ENCODE measurements around the gene SESN3. TPM values are rescaled to one million over a fixed set of nuclear protein-coding genes. Genes with fewer than 3 reads are reported as not detected.
A peak's percentile ranks its signal among the peaks of the same experiment; 100 is the strongest.
"Not testable (repeated sequence)": the region's sequence is repeated elsewhere in the genome, so short reads cannot be mapped to it uniquely, and the experiment has no call there.

The SESN3 gene
- total RNA-seq, result 8.9 and 19.8 TPM in 2 replicates

- peak; percentile 81 for DNase-seq (ENCODE audit: extremely low read depth, low read depth, low spot score)
These were observed at the start of gene SESN3 for GRCh38 chr11:95231127-95231880. SESN3 (minus strand) TSS chr11:95231202; CDS start chr11:95230860, 342 bp downstream.

DNA sequence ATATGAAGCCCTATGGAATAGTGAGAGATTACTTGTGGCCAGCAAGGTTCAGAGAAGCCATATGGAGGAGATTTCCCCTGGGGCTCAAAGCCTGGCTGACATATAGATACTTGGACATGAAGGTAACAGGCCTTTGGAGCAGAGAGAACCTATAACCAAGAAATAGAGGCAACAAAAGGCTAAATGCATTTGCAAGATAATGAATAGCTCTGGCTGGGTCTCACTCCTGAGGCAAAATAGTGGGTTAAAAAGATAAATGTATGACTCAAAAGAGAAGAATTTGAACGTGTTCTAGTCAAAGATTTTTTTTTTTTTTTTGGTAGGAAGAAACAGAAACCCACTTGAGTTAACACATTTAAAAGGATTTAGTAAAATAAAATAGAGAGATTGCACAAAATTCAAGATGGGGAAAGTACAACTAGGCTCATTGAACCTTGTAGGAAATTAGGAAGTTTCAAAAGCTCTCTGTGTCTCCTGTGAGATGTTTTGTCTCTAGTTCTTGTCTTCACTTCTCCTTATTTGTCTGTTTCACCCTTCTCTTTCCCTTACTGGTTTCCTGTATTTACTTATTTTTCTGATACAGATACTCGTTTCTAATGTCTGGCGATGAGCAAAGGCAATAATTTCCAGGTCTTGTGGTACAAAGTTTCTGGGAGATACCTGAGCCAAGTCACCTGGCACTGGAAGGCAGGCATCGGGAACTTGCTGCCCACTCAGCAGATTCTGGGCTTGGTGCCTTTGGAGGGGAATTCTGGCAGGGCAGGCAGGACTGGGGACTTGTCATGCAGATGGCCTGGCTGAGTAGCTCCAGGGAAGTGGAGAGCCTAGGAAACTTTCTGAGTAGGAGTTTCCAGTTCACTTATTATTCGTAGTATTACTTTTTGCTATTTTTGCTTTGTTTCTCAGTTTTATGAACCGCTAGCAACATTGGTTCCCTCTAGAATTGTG, 49.2 kb upstream of the SESN3 start:
- DNase-seq (ENCODE audit: extremely low read depth, low read depth, low spot score), result no peak

GRCh38 chr11:95277868-95278267, 46.9 kb upstream of the SESN3 start:
- DNase-seq (ENCODE audit: extremely low read depth, low read depth, low spot score), result no peak

- DNase-seq (ENCODE audit: extremely low read depth, low read depth, low spot score), result no peak
These were observed 45.1 kb upstream of the SESN3 start for GRCh38 chr11:95276139-95276538.

DNA sequence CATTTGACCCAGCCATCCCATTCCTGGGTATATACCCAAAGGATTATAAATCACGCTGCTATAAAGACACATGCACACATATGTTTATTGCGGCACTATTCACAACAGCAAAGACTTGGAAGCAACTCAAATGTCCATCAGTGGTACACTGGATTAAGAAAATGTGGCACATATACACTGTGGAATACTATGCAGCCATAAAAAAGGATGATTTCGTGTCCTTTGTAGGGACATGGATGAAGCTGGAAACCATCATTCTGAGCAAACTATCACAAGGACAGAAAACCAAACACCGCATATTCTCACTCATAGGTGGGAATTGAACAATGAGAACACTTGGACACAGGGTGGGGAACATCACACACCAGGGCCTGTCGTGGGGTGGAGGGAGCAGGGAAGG, 42.6 kb upstream of the SESN3 start:
- not testable (repeated sequence) for DNase-seq (ENCODE audit: extremely low read depth, low read depth, low spot score)

GRCh38 chr11:95269036-95269819, 38.2 kb upstream of the SESN3 start:
- DNase-seq (ENCODE audit: extremely low read depth, low read depth, low spot score), result no peak

GRCh38 chr11:95268391-95268790, 37.4 kb upstream of the SESN3 start:
- DNase-seq (ENCODE audit: extremely low read depth, low read depth, low spot score), result no peak

DNA sequence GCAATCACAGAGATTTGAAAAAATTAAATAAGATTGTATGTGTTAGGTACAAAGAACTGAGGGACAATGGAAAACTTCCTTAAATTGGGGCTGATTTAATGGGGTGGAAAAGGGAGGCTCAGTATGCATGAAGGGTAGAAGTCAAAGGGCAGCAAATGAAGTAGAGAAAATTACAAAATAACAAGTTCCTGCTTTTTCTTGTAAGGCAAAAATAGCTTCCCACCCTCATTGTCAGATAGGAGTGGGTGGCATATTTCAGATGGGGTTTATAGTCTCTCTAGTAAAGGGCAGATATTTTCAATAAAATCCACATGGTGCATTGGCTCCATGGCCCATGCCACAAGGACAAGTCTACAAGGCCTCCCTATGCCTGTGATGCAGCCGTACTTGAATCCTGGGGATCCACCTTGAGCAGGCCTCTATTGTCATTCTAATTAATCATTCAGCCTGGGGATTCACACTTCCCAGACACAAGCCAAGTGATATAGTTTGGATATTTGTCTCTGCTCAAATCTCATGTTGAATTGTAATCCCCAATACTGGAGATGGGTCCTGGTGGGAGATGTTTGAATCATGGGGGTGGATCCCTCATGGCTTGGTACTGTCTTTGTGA, 36.7 kb upstream of the SESN3 start:
- DNase-seq (ENCODE audit: extremely low read depth, low read depth, low spot score), result no peak

- DNase-seq (ENCODE audit: extremely low read depth, low read depth, low spot score), result no peak
These were observed 35.9 kb upstream of the SESN3 start for GRCh38 chr11:95266751-95267374.

DNA sequence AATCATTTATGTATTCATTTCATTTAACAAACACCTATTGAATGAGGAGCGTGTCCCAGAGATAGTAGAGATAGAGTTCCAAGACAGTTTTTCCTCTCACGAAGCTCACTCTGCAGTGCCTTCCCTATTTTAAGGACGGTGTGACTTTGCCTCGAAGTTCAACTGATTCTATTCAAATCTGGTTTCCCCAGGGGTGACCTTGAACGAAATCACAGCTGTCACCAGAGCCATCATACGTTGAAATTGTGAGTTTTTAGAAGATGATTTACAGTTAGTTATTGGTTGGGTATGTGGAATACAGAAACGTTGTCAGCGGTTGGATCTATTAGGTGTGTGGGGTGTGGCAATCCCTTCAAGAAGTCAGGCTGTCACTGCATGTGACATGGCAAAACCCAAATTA, 33.9 kb upstream of the SESN3 start:
- no peak for DNase-seq (ENCODE audit: extremely low read depth, low read depth, low spot score)

DNA sequence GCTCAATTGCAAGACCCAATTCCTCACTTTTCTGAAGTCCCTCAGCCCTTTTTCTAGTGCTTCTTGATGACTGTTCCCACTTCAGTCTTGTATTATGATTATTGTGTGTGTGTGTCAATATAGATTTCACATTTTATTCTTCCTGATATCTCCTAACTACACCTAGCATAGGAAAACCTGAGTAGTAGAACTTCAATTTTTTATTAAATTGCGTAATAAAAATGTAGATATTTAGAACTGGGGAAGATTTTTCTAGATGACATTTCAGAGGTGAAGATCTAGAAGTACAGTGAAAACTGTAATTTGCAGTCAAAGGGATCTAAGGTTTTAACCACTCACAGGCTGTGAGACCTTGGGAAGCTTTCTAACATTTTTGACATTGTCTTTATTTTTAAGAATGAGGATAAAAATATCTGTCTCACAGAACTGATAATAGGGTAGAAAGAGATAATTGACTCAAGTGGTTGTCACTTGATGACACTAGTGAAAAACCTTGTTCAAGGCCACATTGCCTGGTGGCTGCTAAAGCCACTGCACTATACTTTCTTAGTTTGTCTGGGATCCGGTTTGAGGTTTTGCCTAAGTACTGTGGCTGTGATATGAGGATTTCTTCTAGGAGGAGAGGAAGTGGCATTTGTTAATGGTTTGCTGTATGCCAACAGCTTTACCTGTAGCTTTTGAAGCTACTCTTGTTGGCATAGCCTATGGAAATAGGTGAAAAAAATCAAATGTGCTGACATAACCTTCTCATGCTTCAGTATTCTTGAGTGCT, 32.2 kb upstream of the SESN3 start:
- DNase-seq (ENCODE audit: extremely low read depth, low read depth, low spot score), result no peak

- DNase-seq (ENCODE audit: extremely low read depth, low read depth, low spot score), result no peak
These were observed 26.5 kb upstream of the SESN3 start for GRCh38 chr11:95257456-95257971.

DNA sequence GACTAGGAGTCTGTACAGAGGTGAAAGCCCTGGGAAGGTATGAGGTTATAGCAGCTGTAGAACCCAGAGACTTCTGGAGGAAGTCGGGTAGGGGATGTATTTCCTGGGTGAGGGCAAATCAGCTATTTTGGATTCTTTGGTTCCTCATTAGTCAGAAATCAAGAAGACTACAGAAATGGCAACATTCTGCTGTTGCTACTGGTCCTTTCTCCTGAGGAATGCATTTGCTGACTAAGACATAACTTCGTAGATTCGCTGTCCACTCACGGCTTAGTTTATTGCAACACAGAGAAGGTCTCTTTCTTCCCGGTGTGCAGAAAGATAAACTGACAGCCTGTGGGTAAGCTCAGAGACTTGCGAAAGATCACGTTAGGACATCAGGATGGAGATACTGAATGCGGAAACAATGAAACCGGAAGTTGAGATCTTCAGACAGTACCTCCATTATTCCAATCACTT, 25.3 kb upstream of the SESN3 start:
- no peak for DNase-seq (ENCODE audit: extremely low read depth, low read depth, low spot score)

GRCh38 chr11:95255251-95256145, 24.5 kb upstream of the SESN3 start:
- DNase-seq (ENCODE audit: extremely low read depth, low read depth, low spot score), result no peak

GRCh38 chr11:95254716-95255115, 23.7 kb upstream of the SESN3 start:
- no peak for DNase-seq (ENCODE audit: extremely low read depth, low read depth, low spot score)

DNA sequence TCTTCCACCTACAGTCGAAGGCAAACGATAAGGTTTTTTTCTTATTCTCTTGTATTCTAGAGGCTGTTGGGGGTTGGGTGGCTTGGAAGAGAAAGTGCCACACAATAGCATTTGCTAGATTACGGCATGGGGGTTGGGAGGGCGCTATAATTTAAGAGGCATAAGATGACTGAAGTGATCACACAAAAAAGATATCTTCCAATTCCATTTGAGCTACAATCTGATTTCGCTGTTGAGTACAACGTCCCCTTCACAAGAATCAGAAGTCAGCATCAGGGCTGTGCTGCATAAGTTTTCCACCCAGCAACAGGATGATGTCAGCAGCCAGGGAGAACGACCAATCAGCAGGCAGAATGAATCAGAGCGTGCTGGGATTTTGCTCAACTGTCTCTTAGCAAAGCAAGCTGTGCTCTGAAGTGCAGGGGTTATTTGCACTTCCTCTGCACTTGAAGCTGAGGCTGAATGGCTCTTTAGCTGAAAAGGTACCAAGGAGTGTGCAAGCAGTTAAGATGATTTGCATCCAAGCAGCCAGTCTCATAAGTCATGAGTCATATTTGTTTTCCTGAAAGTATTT, 23.2 kb upstream of the SESN3 start:
- peak; percentile 45 for DNase-seq (ENCODE audit: extremely low read depth, low read depth, low spot score)

DNA sequence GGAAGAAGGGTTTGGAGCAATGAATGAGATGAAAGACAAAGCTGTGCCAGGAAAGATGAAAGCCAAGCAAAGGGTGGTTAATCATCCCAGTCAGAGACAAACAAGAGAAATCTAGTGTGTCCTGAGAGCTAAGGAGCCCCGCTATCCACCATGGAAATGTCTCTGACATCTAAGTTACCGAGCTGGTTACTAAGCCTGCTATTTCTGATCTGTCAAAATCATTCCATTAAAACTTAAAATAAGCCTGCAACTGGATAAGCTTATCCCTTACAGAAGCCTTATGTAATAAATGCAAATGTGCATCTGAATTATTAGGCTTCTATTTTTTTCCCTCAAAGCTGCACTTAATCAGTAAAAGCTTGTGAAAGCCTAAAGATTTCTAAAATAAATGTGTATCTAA, 22.1 kb upstream of the SESN3 start:
- no peak for DNase-seq (ENCODE audit: extremely low read depth, low read depth, low spot score)

DNA sequence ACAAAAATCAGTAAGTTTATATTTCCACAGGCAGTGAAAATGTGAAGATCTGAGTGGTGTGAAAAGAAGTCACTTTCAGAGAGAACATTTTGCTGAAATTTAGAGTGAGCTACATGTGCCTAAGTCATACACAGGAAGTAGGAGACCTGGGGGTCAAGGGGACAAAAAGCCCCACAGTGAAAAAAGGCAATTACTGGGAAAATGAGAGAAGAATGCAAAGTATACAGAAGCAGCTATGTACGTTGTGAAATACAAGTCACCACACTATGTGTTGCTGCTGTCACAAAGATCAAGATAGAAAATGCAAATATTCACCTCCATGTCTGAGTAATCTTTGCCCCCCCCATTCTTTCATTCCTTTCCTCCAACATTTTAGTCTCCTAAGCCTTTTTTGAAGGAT, 21.6 kb upstream of the SESN3 start:
- no peak for DNase-seq (ENCODE audit: extremely low read depth, low read depth, low spot score)

All from glomerular endothelial cell (primary cell).